ENCODE measurements around the gene ATM. TPM values are rescaled to one million over a fixed set of nuclear protein-coding genes. Genes with fewer than 3 reads are reported as not detected.

Gene ATM
- total RNA-seq, 4 donors from 2014 or later = 28.3 to 73.1 (median 34.1) TPM

GRCh38 chr11:108204929-108205499, 17.9 kb upstream of the ATM start:
- no peak overlapping the region for H3K4me3 ChIP-seq
- TF ChIP-seq EP300 (IDR thresholded peaks at IDR 0.05) (no peak), POLR2AphosphoS5 (IDR thresholded peaks at IDR 0.05) (no peak), POLR2A (IDR thresholded peaks at IDR 0.05; ENCODE audit: low read depth) (no peak)
- TF ChIP-seq, protein P1, sequence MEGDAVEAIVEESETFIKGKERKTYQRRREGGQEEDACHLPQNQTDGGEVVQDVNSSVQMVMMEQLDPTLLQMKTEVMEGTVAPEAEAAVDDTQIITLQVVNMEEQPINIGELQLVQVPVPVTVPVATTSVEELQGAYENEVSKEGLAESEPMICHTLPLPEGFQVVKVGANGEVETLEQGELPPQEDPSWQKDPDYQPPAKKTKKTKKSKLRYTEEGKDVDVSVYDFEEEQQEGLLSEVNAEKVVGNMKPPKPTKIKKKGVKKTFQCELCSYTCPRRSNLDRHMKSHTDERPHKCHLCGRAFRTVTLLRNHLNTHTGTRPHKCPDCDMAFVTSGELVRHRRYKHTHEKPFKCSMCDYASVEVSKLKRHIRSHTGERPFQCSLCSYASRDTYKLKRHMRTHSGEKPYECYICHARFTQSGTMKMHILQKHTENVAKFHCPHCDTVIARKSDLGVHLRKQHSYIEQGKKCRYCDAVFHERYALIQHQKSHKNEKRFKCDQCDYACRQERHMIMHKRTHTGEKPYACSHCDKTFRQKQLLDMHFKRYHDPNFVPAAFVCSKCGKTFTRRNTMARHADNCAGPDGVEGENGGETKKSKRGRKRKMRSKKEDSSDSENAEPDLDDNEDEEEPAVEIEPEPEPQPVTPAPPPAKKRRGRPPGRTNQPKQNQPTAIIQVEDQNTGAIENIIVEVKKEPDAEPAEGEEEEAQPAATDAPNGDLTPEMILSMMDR (IDR thresholded peaks at IDR 0.05) = no peak
- intact Hi-C loops (cut with DNase I) = loop anchor here (5.0 kb wide), 1 partner anchor 763 kb away; no protein-coding TSS in a partner anchor
- no peaks in the 10 kb centered on the region for H3K9me3 ChIP-seq
- no peaks in the 10 kb centered on the region for H3K4me1 ChIP-seq
- no peaks in the 10 kb centered on the region for H3K27me3 ChIP-seq
- H3K36me3 ChIP-seq = peaks cover 4 to 53% (median 35%) of the 10 kb centered on the region in 4 donors
- no peak for DNase-seq (ENCODE audit: extremely low spot score)
- H3K27ac ChIP-seq (replicated peaks in 1 of 4) = no peak overlapping the region
- 93% methylated on average over 4 of the region's 4 CpGs for WGBS

DNA sequence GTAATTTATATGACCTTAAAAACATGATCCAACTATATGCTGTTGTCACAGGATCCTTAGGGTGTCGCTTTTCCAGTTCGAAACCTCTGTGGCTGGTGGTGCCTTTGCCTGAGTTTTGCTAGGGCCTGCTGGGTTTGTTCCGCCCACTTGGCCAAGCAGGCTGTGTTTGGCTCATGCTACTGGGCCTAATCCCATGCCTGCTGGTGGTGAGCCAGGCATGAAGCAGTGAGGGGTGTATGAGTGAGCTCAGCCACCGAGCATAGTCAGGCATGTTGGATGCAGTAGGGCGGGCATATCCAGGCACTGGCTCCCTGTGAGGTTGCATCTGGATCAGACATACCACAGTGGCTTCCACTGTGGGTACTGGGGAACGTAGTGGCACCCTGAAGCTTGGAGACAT, 16.7 kb upstream of the ATM start:
- H3K4me1 ChIP-seq = no peaks in the 10 kb centered on the region
- no peaks in the 10 kb centered on the region for H3K27me3 ChIP-seq
- intact Hi-C loops (cut with DNase I) = loop anchor here (5.0 kb wide), 1 partner anchor 764 kb away; no protein-coding TSS in a partner anchor
- no peak for DNase-seq (ENCODE audit: extremely low spot score)
- 83% methylated on average over 6 of the region's 6 CpGs for WGBS
- H3K4me3 ChIP-seq = no peak overlapping the region
- H3K36me3 ChIP-seq = peaks cover 4 to 65% (median 44%) of the 10 kb centered on the region in 4 donors
- TF ChIP-seq POLR2A (IDR thresholded peaks at IDR 0.05; ENCODE audit: low read depth) = no peak
- TF ChIP-seq, protein P1 (IDR thresholded peaks at IDR 0.05) = no peak
- TF ChIP-seq EP300 (IDR thresholded peaks at IDR 0.05) = no peak
- no peak for TF ChIP-seq POLR2AphosphoS5 (IDR thresholded peaks at IDR 0.05)
- no peaks in the 10 kb centered on the region for H3K9me3 ChIP-seq
- H3K27ac ChIP-seq (replicated peaks in 1 of 4) = no peak overlapping the region

DNA sequence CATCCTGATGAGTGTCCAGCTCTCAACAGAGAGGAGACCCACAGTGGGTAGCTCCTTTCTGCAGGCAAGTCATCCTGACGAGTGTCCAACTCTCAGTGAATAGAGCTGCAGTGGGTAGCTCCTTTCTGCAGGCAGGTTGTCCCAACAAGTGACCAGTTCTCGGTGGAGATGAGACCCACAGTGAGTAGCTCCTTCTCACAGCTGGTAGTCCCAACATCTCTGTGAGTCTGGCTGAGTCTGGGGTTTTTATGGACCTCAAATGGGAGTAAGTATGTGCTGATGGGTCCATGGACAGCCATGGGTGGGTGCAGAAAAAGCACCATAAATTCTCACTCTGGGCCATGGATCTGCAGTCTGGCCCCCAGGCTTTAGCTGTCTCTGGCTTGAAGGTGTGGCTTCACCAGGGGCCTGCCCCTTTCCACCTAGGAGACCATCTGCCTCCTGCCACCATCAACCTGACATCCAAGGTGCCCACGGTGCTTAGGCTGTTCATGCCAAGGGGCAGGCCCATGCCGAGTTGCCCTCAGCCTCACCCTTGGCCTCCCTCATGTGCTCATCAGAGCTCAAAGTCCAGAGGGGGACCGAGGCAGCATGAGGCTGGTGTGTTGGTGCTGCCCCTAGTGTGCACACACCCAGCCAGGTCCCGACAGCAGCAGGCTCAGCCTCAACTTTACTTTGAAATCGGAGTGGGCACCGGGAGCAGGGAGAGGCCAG, 15.7 kb upstream of the ATM start:
- no peaks in the 10 kb centered on the region for H3K4me1 ChIP-seq
- no peak overlapping the region for H3K4me3 ChIP-seq
- DNase-seq (ENCODE audit: extremely low spot score) = no peak
- no peak overlapping the region for H3K27ac ChIP-seq (replicated peaks in 1 of 4)
- H3K27me3 ChIP-seq = no peaks in the 10 kb centered on the region
- WGBS = 78% methylated on average over 6 of the region's 8 CpGs
- intact Hi-C loops (cut with DNase I) = loop anchor here (5.0 kb wide), 1 partner anchor 765 kb away; no protein-coding TSS in a partner anchor
- TF ChIP-seq EP300 (IDR thresholded peaks at IDR 0.05) (no peak), POLR2A (IDR thresholded peaks at IDR 0.05; ENCODE audit: low read depth) (no peak), POLR2AphosphoS5 (IDR thresholded peaks at IDR 0.05) (no peak)
- TF ChIP-seq, protein P1 (IDR thresholded peaks at IDR 0.05) = no peak
- no peaks in the 10 kb centered on the region for H3K9me3 ChIP-seq
- H3K36me3 ChIP-seq = peaks cover 4 to 69% (median 48%) of the 10 kb centered on the region in 4 donors

DNA sequence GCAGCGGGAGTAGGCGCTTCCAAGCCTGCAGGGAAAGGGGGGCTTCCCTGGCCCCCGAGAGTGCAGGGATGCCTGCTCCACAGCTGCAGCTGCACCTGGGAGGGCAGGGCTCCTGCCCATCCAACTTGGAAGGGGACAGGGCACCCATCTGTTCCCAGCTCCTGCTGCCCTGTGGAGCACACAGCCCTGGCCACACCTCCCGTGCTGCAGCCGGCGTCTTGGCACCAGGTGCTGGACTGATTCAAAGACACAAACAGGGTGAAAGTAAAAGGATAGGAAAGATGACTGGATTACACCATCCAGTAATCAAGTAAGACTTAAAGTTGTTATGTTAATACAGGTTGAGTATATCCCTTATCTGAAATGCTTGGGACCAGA, 15.2 kb upstream of the ATM start:
- H3K4me1 ChIP-seq = no peaks in the 10 kb centered on the region
- no peak for DNase-seq (ENCODE audit: extremely low spot score)
- no peak overlapping the region for H3K27ac ChIP-seq (replicated peaks in 1 of 4)
- TF ChIP-seq POLR2A (IDR thresholded peaks at IDR 0.05; ENCODE audit: low read depth) (no peak), EP300 (IDR thresholded peaks at IDR 0.05) (no peak), POLR2AphosphoS5 (IDR thresholded peaks at IDR 0.05) (no peak)
- TF ChIP-seq, protein P1 (IDR thresholded peaks at IDR 0.05) = no peak
- H3K4me3 ChIP-seq = no peak overlapping the region
- intact Hi-C loops (cut with DNase I) = loop anchor here (5.0 kb wide), 1 partner anchor 765 kb away; no protein-coding TSS in a partner anchor
- 92% methylated on average over 6 of the region's 6 CpGs for WGBS
- H3K36me3 ChIP-seq = peaks cover 4 to 75% (median 54%) of the 10 kb centered on the region in 4 donors
- H3K27me3 ChIP-seq = no peaks in the 10 kb centered on the region
- H3K9me3 ChIP-seq = no peaks in the 10 kb centered on the region
